NCI-H2029 treated with DMSO at 0.1 percent for 48 hours (cell line): ENCODE measurements around the gene EXOC3L4.
A peak's percentile ranks its signal among the peaks of the same experiment; 100 is the strongest.

ENCODE experiments used
- DNase-seq: peaks from one replicate; lab custom pipeline; 2025; lab: John Stamatoyannopoulos, UW

EXOC3L4 gene

GRCh38 chr14:103133210-103134140 lies 39.0 kb downstream of the EXOC3L4 start:
- no peak for DNase-seq

GRCh38 chr14:103134405-103134804 lies 39.9 kb downstream of the EXOC3L4 start:
- no peak for DNase-seq

GRCh38 chr14:103134919-103135318 lies 40.4 kb downstream of the EXOC3L4 start:
- DNase-seq = no peak

DNA sequence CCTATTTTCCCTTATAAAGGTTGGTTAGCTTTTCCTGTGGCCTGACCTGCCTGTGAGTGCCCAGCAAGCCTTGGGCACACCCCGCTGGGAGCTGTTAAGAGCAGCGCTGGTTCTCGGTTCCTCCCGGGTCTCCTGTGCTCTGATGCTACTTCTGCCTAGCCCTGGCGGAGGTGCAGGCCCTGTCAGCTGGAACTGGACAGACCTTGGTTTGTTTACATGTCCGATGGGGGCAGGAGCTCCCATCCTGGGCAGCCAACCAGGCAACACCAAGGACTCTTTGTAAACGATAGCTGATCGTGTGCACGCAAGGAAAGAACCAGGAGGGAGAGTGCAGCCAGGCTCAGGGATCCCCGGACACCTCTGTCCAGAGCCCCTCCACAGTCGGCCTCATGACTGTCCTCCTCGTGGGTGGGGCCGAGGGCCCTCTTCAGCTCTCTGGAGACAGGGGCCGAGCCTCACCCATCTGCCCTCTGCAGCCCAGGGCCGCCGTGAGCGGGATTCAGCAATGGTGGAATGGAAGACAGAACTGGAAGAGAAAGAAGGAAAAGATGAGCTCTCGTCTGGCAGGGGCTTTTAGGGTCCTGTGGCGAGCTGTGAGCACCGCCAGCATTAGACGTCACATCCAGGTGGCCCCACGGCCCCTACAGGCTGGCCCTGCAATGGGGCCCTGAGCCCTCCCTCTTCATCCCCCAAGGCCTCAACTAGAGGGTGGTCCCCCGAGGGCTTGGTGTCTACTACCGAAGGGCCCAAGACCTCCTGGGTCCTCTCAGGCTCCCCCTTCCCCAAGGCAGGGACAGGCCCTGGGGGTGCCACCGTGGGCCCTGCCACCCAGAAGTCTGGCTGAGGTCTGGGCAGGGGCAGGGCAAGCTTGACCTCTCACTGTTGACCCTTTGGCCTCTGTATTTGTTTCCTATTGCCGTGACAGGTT lies 41.1 kb downstream of the EXOC3L4 start:
- DNase-seq = no peak

GRCh38 chr14:103136388-103137271 lies 42.1 kb downstream of the EXOC3L4 start:
- no peak for DNase-seq

DNA sequence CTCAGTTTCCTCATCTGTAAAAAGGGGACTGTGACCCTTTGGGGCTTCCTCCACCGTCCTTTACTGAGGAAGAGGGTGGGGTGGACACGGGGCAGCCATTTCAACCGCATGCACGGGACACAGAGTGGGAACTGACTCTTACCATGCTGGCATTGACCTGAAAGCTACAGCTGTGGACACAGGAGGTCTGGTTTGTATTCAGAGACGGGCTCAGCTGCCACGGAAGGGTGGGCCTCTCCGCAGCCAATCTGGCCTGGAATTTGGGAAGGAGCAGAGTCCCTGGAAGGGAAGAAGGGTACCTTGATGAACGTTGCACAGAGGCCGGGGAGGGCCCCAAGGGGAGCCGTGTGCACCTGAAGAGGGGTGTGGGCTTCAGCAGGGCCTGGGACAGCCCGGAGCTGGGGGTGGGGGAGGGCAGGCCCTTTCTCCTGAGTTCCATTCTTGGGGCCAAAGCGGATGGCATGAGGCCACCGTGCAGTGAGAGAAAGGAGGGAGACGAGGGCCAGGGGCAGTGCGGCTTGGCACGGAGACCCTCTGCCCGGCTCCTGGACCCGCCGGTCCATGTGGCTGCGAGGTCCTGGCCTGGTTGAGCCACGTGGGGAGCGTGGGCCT lies 43.3 kb downstream of the EXOC3L4 start:
- no peak for DNase-seq

GRCh38 chr14:103138301-103139131 lies 44.0 kb downstream of the EXOC3L4 start:
- no peak for DNase-seq

GRCh38 chr14:103139132-103140025 lies 44.9 kb downstream of the EXOC3L4 start:
- no peak for DNase-seq

DNA sequence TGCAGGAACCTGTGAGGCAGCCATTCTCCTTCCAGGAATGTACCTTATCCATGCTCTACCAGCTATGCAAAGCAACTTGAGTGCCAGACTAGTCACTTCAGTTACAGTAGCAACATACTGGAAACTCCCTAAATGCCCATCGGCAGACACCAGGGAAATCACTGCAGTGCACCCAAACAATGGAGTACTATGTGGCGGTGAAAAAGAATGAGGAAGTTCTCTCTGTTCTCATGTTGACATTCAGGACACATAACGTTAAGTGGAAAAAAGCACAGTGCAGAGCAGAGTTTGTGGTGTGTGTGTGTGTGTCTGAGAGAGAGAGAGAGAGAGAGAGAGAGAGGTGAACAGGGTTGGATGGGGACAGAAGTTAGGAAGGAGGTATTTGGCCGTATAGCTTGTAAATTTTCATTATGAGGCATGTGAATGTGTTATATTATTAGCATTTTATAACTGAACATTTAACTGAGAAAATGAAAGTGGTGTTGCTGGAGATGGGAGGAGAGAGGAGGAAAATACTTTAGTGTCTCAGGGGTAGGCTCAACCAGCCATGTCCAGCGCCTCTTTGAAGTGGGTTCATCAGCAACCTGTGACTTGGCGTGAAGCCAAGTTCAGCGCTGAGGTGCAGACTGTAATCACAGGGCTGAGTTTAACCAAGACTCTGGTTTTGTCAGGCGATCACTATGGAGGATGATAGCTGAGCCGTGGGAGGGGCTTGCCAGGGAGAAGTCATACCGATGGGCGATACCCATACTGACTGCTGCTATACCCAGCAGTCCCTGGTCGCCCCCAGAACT lies 46.0 kb downstream of the EXOC3L4 start:
- peak; percentile 31 for DNase-seq

DNA sequence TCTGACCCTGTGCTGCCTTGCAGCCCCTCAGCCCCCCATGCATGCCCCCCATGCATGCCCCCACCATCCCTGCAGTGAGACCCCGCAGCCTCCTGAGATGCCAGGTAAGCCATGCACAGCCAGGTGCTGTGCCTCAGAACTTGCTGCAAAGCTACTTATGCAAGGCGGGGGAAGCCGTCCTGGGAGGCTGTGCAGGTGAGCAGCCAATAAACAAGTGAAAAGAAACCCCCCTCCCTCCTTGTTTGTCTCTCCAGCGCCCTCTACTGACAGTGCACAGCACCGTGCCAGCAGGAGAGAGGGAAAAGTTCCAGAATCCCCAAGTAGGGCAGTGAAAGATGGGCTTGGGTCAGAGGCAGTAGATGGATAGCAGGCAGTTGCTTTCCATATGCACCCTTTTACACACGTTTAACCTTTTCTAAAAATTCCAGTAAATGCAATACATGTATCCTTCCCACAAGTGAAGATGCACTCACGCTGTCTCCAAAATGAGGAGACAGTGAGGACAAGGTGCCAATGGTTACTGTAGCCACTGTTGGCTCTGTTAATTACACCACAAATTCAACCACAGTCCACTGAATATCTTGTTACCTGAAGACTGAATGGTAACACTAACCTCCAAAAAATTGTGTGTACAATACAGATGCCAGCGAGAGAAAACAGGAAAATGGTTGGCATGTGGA lies 46.7 kb downstream of the EXOC3L4 start:
- DNase-seq = peak; percentile 14

DNA sequence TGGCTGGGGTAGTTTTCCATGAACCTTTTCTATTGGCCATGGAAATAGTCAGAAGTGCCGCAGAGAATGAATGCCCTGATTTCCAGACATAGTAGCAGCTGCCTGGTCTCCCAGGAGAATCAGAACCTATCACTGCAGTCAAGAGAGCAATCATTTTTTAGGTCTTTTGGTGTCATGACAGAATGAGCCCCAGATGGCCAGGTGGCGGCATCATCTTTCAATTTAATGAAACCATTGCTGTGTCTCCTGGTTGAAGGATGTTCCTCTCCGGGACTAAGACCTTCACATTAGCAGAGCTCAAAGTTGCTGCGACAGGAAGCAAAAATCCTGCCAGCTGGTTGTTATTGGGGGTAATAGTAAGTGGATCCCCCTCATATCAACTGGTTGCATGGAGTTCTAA lies 47.5 kb downstream of the EXOC3L4 start:
- no peak for DNase-seq

GRCh38 chr14:103142721-103143302 lies 48.3 kb downstream of the EXOC3L4 start:
- no peak for DNase-seq

- DNase-seq = no peak
Observed at GRCh38 chr14:103143506-103143905, 49.0 kb downstream of the EXOC3L4 start.

GRCh38 chr14:103144085-103144484 lies 49.6 kb downstream of the EXOC3L4 start:
- no peak for DNase-seq

- no peak for DNase-seq
Observed at GRCh38 chr14:103146141-103146709, 51.7 kb downstream of the EXOC3L4 start.

DNA sequence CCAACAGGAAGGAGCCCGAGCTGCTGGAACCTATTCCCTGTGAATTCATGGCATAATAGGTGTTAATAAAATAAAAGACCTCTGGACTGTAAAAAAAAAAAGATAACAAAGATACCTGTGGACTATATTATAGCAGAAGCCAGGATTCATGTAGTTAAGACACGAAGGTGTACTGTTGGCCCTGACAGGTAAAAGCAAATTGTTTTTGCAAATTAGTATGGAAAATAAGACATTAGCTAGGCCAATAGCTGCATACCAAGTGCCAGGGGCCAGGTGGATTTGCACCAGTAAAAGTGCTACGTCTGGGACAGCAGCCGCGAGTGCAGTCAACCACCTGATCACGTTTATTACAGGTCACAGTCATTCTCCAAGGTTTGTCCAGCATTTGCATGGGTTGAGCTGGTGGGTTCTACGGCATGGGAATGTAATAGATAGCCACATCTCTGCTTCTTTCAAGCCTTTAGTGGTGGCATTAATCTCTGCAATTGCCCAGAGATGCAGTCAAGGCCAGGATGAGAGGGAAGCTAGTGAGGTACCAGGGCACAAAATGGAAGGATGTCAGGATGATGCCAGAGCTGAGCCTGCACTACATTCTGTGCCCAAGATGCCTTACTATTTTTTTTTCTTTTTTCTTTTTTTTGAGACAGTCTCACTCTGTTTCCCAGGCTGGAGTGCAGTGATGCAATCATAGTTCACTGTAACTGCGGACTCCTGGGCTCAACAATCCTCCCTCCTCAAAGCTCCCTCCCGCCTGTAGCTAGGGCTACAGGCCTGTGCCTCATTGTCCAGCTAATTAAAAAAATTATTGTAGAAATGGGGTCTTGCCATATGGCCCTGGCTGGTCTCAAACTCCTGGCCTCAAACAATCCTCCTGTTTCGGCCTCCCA lies 55.1 kb downstream of the EXOC3L4 start:
- no peak for DNase-seq
